ENCODE measurements around the gene LARP4B.

The LARP4B gene

GRCh38 chr10:774661-775244 is 156.8 kb downstream of the LARP4B start:
- TF ChIP-seq GATA3 (IDR thresholded peaks at IDR 0.05; ENCODE audit: low read depth, low read length) (no peak), GATA2 (IDR thresholded peaks at IDR 0.05; ENCODE audit: low read depth, low read length) (no peak)

- TF ChIP-seq GATA3 (IDR thresholded peaks at IDR 0.05; ENCODE audit: low read depth, low read length), result no peak
Measured at GRCh38 chr10:774223-774622, 157.3 kb downstream of the LARP4B start.

GRCh38 chr10:773562-774161 is 157.8 kb downstream of the LARP4B start:
- no peak for TF ChIP-seq GATA2 (IDR thresholded peaks at IDR 0.05; ENCODE audit: low read depth, low read length)
- TF ChIP-seq GATA3 (IDR thresholded peaks at IDR 0.05; ENCODE audit: low read depth, low read length), result no peak

GRCh38 chr10:772227-772637 is 159.3 kb downstream of the LARP4B start:
- TF ChIP-seq GATA2 (IDR thresholded peaks at IDR 0.05; ENCODE audit: low read depth, low read length) (no peak), GATA3 (IDR thresholded peaks at IDR 0.05; ENCODE audit: low read depth, low read length) (no peak)

GRCh38 chr10:771647-772046 is 159.9 kb downstream of the LARP4B start:
- TF ChIP-seq GATA2 (IDR thresholded peaks at IDR 0.05; ENCODE audit: low read depth, low read length) (no peak), GATA3 (IDR thresholded peaks at IDR 0.05; ENCODE audit: low read depth, low read length) (no peak)

- no peak for TF ChIP-seq GATA3 (IDR thresholded peaks at IDR 0.05; ENCODE audit: low read depth, low read length)
- no peak for TF ChIP-seq GATA2 (IDR thresholded peaks at IDR 0.05; ENCODE audit: low read depth, low read length)
Measured at GRCh38 chr10:770975-771374, 160.5 kb downstream of the LARP4B start.

GRCh38 chr10:767794-768193 is 163.7 kb downstream of the LARP4B start:
- TF ChIP-seq GATA2 (IDR thresholded peaks at IDR 0.05; ENCODE audit: low read depth, low read length), result no peak
- no peak for TF ChIP-seq GATA3 (IDR thresholded peaks at IDR 0.05; ENCODE audit: low read depth, low read length)

GRCh38 chr10:767211-767610 is 164.3 kb downstream of the LARP4B start:
- TF ChIP-seq GATA3 (IDR thresholded peaks at IDR 0.05; ENCODE audit: low read depth, low read length), result no peak
- TF ChIP-seq GATA2 (IDR thresholded peaks at IDR 0.05; ENCODE audit: low read depth, low read length), result no peak

GRCh38 chr10:761376-761775 is 170.1 kb downstream of the LARP4B start:
- TF ChIP-seq GATA3 (IDR thresholded peaks at IDR 0.05; ENCODE audit: low read depth, low read length), result no peak
- no peak for TF ChIP-seq GATA2 (IDR thresholded peaks at IDR 0.05; ENCODE audit: low read depth, low read length)

- TF ChIP-seq GATA3 (IDR thresholded peaks at IDR 0.05; ENCODE audit: low read depth, low read length) (no peak), GATA2 (IDR thresholded peaks at IDR 0.05; ENCODE audit: low read depth, low read length) (no peak)
Measured at GRCh38 chr10:760622-761021, 170.9 kb downstream of the LARP4B start.

GRCh38 chr10:759898-760477 is 171.5 kb downstream of the LARP4B start:
- no peak for TF ChIP-seq GATA2 (IDR thresholded peaks at IDR 0.05; ENCODE audit: low read depth, low read length)
- TF ChIP-seq GATA3 (IDR thresholded peaks at IDR 0.05; ENCODE audit: low read depth, low read length), result no peak
